Measurements from ENCODE around the gene TIMM10.

DNA sequence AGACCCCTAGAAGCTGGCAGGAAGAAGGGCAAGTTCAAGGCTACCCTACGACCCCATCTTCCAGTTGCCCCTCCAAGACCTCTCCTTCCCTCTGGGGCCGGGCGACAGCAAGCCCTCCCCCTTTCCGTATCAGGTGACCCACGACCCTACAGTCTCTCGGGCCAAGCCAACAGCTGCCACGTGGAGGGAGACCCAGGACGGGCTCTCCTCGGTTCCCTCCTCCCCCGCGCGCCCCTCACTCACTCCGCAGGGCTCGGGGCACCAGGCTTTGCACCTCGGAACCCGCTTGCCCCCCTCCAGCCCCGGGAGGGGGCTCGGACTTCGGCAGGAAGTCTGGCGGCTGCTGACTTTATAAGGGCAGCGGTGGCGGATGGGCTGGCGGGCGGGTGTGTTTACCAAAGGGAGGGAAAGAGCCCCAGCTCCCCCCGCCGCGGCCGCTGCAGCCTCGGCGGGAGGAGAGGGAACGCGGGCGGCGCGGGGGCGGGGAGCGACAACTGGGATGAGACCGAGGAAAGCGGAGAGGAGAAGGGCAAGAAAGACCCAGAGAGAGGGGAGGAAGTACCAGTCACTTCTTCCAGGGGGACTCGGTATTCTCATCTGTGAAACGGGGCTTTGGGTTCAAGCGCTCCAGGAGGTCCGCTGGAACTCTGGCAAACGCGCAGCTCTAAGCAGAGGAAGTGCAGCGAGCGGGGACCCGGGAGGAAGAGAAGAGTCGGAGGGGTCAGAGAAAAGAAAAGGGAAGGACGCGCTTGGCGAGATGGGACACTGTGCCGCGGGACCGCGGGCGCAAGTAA, 15.8 kb downstream of the TIMM10 start:
- TF ChIP-seq, protein P1, sequence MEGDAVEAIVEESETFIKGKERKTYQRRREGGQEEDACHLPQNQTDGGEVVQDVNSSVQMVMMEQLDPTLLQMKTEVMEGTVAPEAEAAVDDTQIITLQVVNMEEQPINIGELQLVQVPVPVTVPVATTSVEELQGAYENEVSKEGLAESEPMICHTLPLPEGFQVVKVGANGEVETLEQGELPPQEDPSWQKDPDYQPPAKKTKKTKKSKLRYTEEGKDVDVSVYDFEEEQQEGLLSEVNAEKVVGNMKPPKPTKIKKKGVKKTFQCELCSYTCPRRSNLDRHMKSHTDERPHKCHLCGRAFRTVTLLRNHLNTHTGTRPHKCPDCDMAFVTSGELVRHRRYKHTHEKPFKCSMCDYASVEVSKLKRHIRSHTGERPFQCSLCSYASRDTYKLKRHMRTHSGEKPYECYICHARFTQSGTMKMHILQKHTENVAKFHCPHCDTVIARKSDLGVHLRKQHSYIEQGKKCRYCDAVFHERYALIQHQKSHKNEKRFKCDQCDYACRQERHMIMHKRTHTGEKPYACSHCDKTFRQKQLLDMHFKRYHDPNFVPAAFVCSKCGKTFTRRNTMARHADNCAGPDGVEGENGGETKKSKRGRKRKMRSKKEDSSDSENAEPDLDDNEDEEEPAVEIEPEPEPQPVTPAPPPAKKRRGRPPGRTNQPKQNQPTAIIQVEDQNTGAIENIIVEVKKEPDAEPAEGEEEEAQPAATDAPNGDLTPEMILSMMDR (IDR thresholded peaks at IDR 0.05) = no peak
- no peak for TF ChIP-seq EP300 (IDR thresholded peaks at IDR 0.05)
- TF ChIP-seq POLR2A (IDR thresholded peaks at IDR 0.05) = no peak

All from tibial nerve (tissue), 4 donors.